GM18907 (cell line): Measurements from ENCODE around the gene SEPTIN8.

Experiments
- ATAC-seq: cut with Tn5 transposase; IDR thresholded peaks from one replicate; pipeline ENCODE4 v1.9.1; 2021; ENCODE audit warnings: mild to moderate bottlenecking, moderate library complexity; ENCODE audit not compliant: unreplicated experiment

The SEPTIN8 gene

GRCh38 chr5:132777209-132778069, at the start of gene SEPTIN8:
Gene SEPTIN8 (minus strand): TSS chr5:132777239. CDS start chr5:132777137, 102 bp downstream.
- peak; percentile 62 for ATAC-seq

- no peak for ATAC-seq
Measured at GRCh38 chr5:132826424-132827082, 49.5 kb upstream of the SEPTIN8 start.

GRCh38 chr5:132825834-132826391, 48.9 kb upstream of the SEPTIN8 start:
- ATAC-seq: no peak

GRCh38 chr5:132825033-132825833, 48.2 kb upstream of the SEPTIN8 start:
- no peak for ATAC-seq

GRCh38 chr5:132824426-132824825, 47.4 kb upstream of the SEPTIN8 start:
- ATAC-seq: no peak

- no peak for ATAC-seq
Measured at GRCh38 chr5:132823481-132824050, 46.5 kb upstream of the SEPTIN8 start.

- ATAC-seq: no peak
Measured at GRCh38 chr5:132822650-132823480, 45.8 kb upstream of the SEPTIN8 start.

- ATAC-seq: no peak
Measured at GRCh38 chr5:132821791-132822190, 44.8 kb upstream of the SEPTIN8 start.

- ATAC-seq: no peak
Measured at GRCh38 chr5:132821350-132821749, 44.3 kb upstream of the SEPTIN8 start.

- peak; percentile 79 for ATAC-seq
Measured at GRCh38 chr5:132820162-132820754, 43.2 kb upstream of the SEPTIN8 start.

GRCh38 chr5:132819468-132819867, 42.4 kb upstream of the SEPTIN8 start:
- ATAC-seq: no peak

GRCh38 chr5:132817011-132817410, 40.0 kb upstream of the SEPTIN8 start:
- no peak for ATAC-seq

- no peak for ATAC-seq
Measured at GRCh38 chr5:132816554-132816953, 39.5 kb upstream of the SEPTIN8 start.

GRCh38 chr5:132816083-132816482, 39.0 kb upstream of the SEPTIN8 start:
- no peak for ATAC-seq

- no peak for ATAC-seq
Measured at GRCh38 chr5:132815454-132815853, 38.4 kb upstream of the SEPTIN8 start.

- ATAC-seq: no peak
Measured at GRCh38 chr5:132814503-132815294, 37.7 kb upstream of the SEPTIN8 start.

GRCh38 chr5:132813599-132814502, 36.8 kb upstream of the SEPTIN8 start:
- no peak for ATAC-seq
